Central memory CD8-positive, alpha-beta T cell (primary cell): ENCODE measurements around the gene BEAN1.

Experiments used
- ATAC-seq: fragments of 150-1000 bp; cut with Tn5 transposase; replicated peaks from 2 replicates; pipeline ENCODE4 v1.10.0; 2022; ENCODE audit warnings: mild to moderate bottlenecking, moderate FRiP score, moderate number of reproducible peaks; ENCODE audit not compliant: poor library complexity, severe bottlenecking; ENCODE audit errors: extremely low read depth
- DNase-seq, 2 donors: peaks; one replicate each; pipeline ENCODE4 v3.0.0; 2021; ENCODE audit warnings: low spot score in 2 of 2
- H3K27ac Mint-ChIP-seq: one replicate; pipeline ENCODE4 v1.8.0; 2022; ENCODE audit warnings: low read depth, mild to moderate bottlenecking, moderate library complexity, mixed read lengths
- H3K27me3 Mint-ChIP-seq: one replicate; pipeline ENCODE4 v1.8.0; 2022; ENCODE audit warnings: mixed read lengths
- H3K36me3 Mint-ChIP-seq: one replicate; pipeline ENCODE4 v1.8.0; 2022; ENCODE audit warnings: mild to moderate bottlenecking, moderate library complexity, mixed read lengths; ENCODE audit not compliant: insufficient read depth
- H3K4me1 Mint-ChIP-seq: one replicate; pipeline ENCODE4 v1.8.0; 2022; ENCODE audit warnings: mixed read lengths
- H3K4me3 Mint-ChIP-seq: one replicate; pipeline ENCODE4 v1.8.0; 2022; ENCODE audit warnings: mild to moderate bottlenecking, moderate library complexity, mixed read lengths
- H3K9me3 Mint-ChIP-seq: one replicate; pipeline ENCODE4 v1.8.0; 2022; ENCODE audit warnings: mixed read lengths

Gene BEAN1

GRCh38 chr16:66387817-66388332 is 39.2 kb upstream of the BEAN1 start:
- H3K4me1 Mint-ChIP-seq = no peaks in the 10 kb centered on the region
- no peak overlapping the region for H3K27ac Mint-ChIP-seq
- no peak for DNase-seq
- no peak for ATAC-seq
- H3K9me3 Mint-ChIP-seq = no peaks in the 10 kb centered on the region
- peaks cover 2% of the 10 kb centered on the region for H3K36me3 Mint-ChIP-seq
- H3K27me3 Mint-ChIP-seq = peaks cover 23% of the 10 kb centered on the region
- H3K4me3 Mint-ChIP-seq = no peak overlapping the region

GRCh38 chr16:66388350-66389139 is 38.5 kb upstream of the BEAN1 start:
- Mint-ChIP-seq H3K36me3 (peaks cover 2% of the 10 kb centered on the region), H3K27me3 (peaks cover 23% of the 10 kb centered on the region), H3K4me3 (no peak overlapping the region), H3K9me3 (no peaks in the 10 kb centered on the region), H3K4me1 (no peaks in the 10 kb centered on the region), H3K27ac (no peak overlapping the region)
- no peak for DNase-seq
- no peak for ATAC-seq

DNA sequence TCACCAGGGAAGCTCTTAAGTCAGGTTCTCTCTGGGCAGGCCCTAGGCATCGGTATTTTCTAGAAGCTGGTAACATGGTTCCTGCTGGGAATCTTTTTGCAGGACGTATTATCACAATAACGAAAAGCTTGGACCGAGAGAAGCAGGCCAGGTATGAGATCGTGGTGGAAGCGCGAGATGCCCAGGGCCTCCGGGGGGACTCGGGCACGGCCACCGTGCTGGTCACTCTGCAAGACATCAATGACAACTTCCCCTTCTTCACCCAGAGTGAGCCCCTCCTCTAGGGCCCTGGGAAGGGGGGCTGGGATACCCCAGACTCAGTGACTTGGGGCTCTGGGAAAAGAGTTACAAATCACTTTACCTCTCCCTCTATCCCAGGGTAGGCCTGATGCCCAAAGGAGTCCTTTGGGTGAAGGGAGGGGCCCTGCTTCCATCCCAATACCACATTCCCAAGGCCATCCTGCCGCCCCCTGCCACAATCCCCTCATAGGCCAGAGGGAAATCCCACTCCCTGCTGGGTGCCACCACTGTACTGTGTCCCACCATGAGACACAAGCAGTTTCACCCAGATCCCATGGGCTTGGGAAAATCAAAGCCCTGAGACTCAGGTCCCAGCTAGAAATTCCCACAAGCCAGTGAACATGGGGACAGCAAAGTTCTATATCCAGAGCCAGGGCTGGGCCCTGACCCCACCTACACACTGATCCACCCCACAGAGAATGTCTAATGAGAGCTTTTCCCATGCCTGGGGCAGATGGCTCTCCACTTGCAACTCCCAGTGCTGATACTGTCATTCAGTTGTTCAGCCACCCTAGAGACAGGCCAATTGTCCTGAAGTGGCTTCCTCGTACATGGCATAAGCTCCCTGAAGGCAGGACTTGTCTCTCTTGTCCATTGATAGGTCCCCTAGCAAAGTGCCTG is 37.6 kb upstream of the BEAN1 start:
- Mint-ChIP-seq H3K4me1 (no peaks in the 10 kb centered on the region), H3K4me3 (no peak overlapping the region), H3K36me3 (peaks cover 2% of the 10 kb centered on the region), H3K9me3 (no peaks in the 10 kb centered on the region), H3K27ac (no peak overlapping the region), H3K27me3 (peaks cover 23% of the 10 kb centered on the region)
- ATAC-seq (no peak), DNase-seq (no peak)

- no peak for DNase-seq
- Mint-ChIP-seq H3K4me1 (no peaks in the 10 kb centered on the region), H3K27ac (no peak overlapping the region), H3K27me3 (peaks cover 23% of the 10 kb centered on the region), H3K9me3 (no peaks in the 10 kb centered on the region), H3K4me3 (no peak overlapping the region), H3K36me3 (peaks cover 2% of the 10 kb centered on the region)
- ATAC-seq = no peak
Measured at GRCh38 chr16:66390346-66391108, 36.6 kb upstream of the BEAN1 start.

DNA sequence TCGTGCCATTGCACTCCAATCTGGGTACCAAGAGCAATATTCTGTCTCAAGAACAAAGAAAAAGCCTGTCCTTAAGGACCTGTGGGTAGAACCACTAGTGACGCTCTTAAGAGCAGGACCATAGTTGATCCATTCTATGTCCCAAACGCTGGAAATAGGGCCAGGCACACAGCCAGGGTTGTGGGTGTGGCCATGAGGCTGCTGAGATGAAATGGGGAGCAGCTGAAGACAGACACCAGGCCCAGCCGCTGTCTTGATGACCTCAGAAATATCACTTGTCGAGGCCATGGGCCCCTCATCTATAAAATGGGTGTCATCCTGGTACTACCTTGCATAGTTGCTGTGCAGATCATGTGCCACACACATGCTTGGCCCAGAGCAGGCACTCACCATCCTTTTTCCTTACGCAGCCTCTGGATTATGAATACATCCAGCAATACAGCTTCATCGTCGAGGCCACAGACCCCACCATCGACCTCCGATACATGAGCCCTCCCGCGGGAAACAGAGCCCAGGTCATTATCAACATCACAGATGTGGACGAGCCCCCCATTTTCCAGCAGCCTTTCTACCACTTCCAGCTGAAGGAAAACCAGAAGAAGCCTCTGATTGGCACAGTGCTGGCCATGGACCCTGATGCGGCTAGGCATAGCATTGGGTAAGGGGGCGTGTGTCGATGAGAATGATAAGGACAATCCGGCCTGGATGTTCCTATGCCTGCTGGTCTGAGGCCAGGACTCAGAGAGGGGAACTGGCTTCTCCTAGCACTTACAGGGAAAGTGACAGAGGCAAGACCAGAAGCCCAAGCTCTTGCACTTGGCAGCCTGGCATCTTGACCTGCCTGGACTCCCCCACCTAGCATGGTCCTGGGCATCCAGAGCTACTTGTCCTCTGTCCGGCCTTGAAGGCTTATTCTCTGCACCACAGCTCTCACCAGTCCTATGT is 35.1 kb upstream of the BEAN1 start:
- ATAC-seq (no peak), DNase-seq (no peak)
- H3K9me3 Mint-ChIP-seq = no peaks in the 10 kb centered on the region

GRCh38 chr16:66395806-66396555 is 31.1 kb upstream of the BEAN1 start:
- H3K27me3 Mint-ChIP-seq = peaks cover 34% of the 10 kb centered on the region

More for the DNA sequence above, 35.1 kb upstream of the BEAN1 start:
- H3K27me3 Mint-ChIP-seq = peaks cover 25% of the 10 kb centered on the region
- H3K27ac Mint-ChIP-seq = peak overlapping the region; percentile 29
- no peaks in the 10 kb centered on the region for H3K4me1 Mint-ChIP-seq
- H3K36me3 Mint-ChIP-seq = peaks cover 2% of the 10 kb centered on the region
- no peak overlapping the region for H3K4me3 Mint-ChIP-seq

GRCh38 chr16:66397736-66398433 is 29.2 kb upstream of the BEAN1 start:
- Mint-ChIP-seq H3K4me3 (no peak overlapping the region), H3K9me3 (no peaks in the 10 kb centered on the region), H3K4me1 (no peaks in the 10 kb centered on the region), H3K27me3 (peaks cover 34% of the 10 kb centered on the region), H3K36me3 (no peaks in the 10 kb centered on the region), H3K27ac (no peak overlapping the region)
- DNase-seq (no peak), ATAC-seq (no peak)

More at GRCh38 chr16:66395806-66396555, 31.1 kb upstream of the BEAN1 start:
- Mint-ChIP-seq H3K4me1 (no peaks in the 10 kb centered on the region), H3K9me3 (no peaks in the 10 kb centered on the region), H3K4me3 (no peak overlapping the region), H3K36me3 (peaks cover 2% of the 10 kb centered on the region), H3K27ac (no peak overlapping the region)
- ATAC-seq (no peak), DNase-seq (no peak)

DNA sequence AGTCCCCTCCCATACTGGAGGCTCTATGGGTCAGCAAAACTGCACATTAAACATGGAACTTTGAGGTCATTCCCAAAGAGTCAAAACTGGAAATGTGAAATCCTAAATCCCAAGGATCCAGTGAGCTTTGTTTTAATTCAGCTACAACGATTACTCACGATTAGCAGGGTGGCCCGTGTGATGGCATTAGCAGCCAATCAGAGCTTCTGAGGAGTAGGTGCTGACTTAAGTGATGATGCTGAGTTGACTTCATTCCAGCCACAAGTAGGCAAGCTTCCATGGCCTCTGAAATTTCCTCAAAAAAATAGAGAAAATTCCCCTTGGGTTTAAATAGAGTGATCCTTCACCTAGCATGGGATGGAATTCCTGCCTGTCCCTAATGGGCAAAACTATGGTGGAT is 28.1 kb upstream of the BEAN1 start:
- Mint-ChIP-seq H3K27ac (no peak overlapping the region), H3K27me3 (peaks cover 45% of the 10 kb centered on the region), H3K4me1 (no peaks in the 10 kb centered on the region), H3K36me3 (no peaks in the 10 kb centered on the region), H3K4me3 (no peak overlapping the region), H3K9me3 (no peaks in the 10 kb centered on the region)
- ATAC-seq (no peak), DNase-seq (no peak)

- H3K36me3 Mint-ChIP-seq = no peaks in the 10 kb centered on the region
- no peak overlapping the region for H3K27ac Mint-ChIP-seq
- H3K9me3 Mint-ChIP-seq = no peaks in the 10 kb centered on the region
- H3K4me3 Mint-ChIP-seq = no peak overlapping the region
- DNase-seq (no peak), ATAC-seq (no peak)
- peaks cover 50% of the 10 kb centered on the region for H3K27me3 Mint-ChIP-seq
- H3K4me1 Mint-ChIP-seq = no peaks in the 10 kb centered on the region
Measured at GRCh38 chr16:66399930-66400329, 27.2 kb upstream of the BEAN1 start.

- Mint-ChIP-seq H3K4me1 (no peaks in the 10 kb centered on the region), H3K9me3 (no peaks in the 10 kb centered on the region), H3K27ac (no peak overlapping the region), H3K36me3 (no peaks in the 10 kb centered on the region), H3K27me3 (peaks cover 58% of the 10 kb centered on the region), H3K4me3 (no peak overlapping the region)
- no peak for DNase-seq
- ATAC-seq = no peak
Measured at GRCh38 chr16:66400503-66401380, 26.4 kb upstream of the BEAN1 start.
